K562 (cell line): ENCODE measurements around the gene MACF1.
A peak's percentile ranks its signal among the peaks of the same experiment; 100 is the strongest.

Source experiments
- GABPA ChIP-seq: fragments of 200-800 bp; sonication (Bioruptor generic); conservative IDR thresholded peaks from 2 replicates; pipeline ENCODE4 v1.6.1; 2016; ENCODE audit warnings: low read depth, missing genetic modification characterization, missing compliant biosample characterization
- POLR2A ChIP-seq: fragments of 450-650 bp; conservative IDR thresholded peaks from 2 replicates; pipeline ENCODE4 v1.6.1; 2016
- ZNF79 ChIP-seq: fragments of 250-450 bp; sonication (Bioruptor Pico); IDR thresholded peaks from 2 replicates; pipeline ENCODE4 v1.4.0; 2020; ENCODE audit warnings: low read depth, mild to moderate bottlenecking, moderate library complexity

DNA sequence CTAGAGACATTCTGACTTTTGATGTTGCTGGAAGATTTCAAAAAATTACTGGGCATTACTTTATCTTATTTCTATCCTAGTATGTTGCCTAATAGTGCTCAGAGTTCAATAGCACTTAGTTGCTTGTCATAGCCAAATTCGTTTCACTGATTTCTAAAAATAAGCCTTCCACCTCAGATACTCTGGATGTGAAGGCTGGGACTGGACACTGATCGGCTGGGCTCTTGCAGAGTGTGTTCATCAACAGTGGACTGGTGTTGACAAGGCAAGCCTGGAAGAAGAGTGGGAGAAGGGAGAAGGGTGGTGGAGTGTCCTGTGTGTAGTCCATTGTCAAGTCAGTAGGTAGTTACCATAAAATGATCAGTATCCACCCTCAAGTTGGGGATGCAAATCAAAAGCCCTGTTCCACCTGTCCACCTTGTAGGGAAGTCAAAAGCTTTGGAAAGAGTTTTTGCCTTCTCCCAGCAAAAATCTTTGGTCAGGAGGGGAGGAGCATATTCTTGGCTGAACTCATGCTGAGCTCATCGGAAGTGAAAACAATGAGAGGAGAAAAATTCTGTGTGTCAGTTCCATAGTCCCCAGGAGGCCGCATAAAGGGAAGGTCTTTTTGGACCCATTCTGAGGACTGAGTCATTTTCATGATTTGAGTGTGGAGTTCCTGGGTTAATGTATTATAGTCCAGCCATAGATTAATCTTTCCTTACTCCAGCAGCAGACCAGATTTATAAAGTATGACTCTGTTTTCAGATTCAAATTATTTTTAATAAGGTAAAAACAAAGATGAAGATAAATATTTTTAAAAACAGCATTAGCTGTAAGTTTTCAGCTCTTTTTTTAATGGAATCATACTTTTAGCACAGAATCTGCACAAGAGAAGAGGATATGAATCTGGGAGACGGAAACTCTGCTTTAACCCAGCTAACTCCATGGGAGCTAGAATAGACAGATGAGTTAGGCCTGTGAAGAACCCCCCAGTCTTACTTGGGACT, 187.5 kb downstream of the MACF1 start:
- peak; percentile 41 for TF ChIP-seq POLR2A
- no peak for TF ChIP-seq ZNF79 (CRISPR knock-in tag)
- TF ChIP-seq GABPA (tag): peak; percentile 93
